Stimulated activated CD8-positive, alpha-beta memory T cell treated with anti-CD3 and anti-CD28 coated beads, Interleukin-15, amount 100 ng/mL, for 4 hours (primary cell): ENCODE data around the gene ABCB9.

Source experiments
- DNase-seq, 2 donors: peaks; one replicate each; pipeline ENCODE4 v3.0.0-alpha.2; 2020; ENCODE audit warnings: low read depth in 2 of 2

The ABCB9 gene

DNA sequence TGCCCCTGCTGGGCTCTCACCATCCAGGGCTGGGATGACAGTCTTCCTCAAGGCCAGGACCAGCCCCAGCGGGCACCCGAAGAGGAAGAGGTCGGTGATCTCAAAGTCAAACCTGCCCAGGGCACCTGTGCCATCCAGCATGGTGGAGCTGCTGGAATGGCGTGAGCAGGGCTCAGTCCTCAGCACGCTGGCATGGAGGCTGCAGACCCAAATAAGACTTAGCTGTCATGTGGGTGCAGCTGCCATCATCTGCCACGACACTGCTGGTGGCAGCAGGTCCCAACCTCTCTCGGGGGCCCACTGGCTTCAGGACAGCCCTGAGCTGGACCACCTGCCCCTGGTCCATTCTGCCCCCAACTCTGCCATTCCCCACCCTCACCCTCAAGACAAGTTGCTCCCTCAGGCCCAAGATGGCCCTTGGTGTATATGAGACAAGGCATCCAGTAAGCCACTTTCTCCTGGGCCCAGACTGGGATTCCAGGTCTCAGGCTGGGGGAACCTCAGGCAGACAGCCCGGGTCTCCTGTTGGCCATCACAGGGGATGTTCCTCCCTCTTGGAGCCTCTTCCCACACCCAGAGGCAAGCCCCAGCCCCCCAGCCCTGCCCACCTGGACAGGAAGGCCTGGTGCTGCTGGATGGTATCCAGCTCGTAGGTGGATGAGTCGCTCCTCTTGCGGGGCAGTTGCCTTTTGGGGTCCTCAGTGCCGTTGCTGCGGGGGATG, 28.7 kb upstream of the ABCB9 start:
- DNase-seq: no peak

GRCh38 chr12:122994140-122994675, 27.9 kb upstream of the ABCB9 start:
- DNase-seq: no peak

DNA sequence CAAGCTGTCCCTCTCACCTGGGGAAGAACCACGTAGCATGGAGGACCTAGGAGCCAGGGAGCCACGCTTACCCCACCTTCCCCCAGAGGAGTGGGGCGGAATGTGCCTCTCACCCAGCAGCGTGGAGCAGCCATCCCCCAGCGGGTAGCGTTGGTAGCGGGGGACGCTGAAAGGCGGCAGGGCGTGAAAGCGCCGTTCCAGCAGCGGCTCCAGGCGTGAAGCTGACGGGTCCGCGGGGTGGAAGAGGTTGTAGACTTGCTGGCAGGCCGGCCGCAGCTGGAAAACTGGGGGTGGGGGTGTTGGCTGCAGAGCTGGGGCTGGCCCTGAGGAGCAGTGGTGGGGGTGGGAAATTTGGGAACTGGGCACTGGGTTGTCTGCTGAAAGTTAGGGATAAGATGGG, 26.1 kb upstream of the ABCB9 start:
- no peak for DNase-seq

GRCh38 chr12:122991623-122992275, 25.5 kb upstream of the ABCB9 start:
- DNase-seq: no peak

DNA sequence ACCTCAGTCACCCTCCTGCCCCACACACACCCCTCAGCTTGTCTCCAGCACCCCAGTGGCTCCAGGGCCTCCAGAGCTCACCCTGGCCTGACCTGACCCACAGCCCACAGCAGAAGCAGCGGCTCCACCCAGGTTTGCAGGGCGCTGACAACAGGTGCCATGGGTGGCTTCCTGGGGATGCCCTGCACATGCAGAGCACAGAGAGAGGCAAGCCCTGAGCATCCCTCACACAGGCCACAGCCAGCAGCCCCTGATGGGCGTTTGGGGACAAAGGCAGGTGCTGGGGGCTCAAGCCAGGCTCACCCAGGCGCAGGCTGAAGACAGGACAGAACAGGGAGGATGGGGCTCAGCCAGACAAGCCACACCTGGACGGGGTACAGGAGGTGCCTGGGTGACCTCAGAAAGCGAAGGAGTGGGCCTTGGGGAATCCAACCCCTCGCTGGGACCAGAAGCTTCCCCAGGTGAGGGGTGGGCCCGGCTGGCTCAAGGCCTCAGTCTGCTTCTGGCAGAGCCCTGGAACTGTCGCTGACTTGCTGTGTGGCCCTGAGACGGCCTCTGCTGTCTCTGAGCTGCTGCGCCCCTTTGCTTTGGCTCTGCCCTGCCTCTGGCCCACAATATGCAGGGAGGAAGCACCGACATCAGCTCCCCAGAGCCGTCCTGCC, 24.8 kb upstream of the ABCB9 start:
- DNase-seq: no peak

DNA sequence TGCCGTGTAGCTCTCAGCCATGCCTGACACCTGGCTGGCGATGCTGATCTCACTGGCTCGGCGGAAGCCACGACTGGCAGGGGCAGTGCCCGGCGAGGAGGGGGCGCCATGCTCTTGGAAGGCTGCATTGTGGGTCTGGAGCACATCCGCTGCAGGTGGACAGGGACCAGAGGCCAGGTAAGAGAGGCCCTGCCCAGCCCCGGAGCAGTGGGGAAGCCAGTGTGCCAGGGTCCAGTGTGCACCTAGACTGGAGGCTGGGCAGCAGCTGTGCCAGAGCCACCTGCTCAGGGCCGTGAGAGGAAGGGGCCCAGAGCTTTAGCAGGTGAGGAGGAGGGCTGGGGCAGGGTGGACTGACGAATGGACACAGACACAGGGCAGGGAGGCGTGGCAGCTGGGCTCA, 24.3 kb upstream of the ABCB9 start:
- no peak for DNase-seq

DNA sequence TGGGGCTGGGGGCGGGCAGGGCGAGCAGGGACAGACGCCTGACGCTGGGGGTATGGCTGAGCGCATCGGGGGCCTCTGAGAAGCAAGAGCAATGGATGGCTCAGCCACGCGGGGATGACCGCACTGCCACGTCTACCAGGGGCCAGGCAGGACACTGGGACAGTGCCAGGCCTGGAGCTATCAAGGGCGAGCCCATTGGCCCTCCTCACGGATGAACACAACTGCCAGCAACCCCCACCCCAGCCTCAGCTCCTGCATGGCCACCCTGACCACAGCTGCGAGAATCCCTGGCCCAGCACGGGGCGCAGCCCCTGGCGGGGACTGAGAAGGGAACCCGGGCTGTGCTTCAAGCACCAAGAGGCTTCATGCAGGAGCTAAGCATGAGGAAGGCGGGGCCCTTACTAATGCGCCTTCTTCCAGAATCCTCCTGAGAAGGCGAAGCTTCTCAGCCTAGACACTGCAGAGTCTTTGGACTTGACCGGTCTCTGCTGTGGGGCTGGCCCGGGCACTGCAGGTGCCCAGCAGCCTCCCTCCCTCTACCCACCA, 23.7 kb upstream of the ABCB9 start:
- no peak for DNase-seq

DNA sequence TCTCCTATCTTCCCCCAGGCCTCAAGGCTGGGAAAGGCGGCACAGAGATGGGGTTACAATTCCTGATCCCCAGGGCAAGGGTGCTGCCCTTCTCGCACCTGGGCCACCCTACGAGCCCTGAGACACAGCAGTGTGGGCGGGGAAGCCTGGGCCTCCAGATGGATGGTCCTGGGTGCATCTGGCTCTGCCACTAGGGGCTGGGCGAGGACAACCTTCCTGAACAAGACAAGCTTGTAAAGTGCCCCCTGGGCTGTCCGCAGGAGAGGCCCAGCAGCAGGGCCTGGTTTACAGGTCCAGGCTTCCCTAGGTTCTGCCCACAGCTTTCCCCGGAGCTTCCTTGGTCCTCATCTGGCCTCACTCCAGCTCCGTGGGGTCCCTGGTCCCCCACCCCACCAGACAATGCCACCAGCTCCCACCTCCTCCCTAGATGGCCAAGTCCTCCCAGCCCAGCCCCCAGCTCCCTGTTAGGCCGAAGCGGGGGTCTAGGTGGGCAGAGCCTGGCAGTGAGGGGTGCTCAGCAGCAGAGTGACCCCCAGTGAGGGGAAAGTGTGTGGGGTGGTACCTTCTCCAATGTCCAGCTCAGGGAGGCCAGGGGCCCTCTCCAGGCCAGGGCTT, 23.1 kb upstream of the ABCB9 start:
- DNase-seq: no peak

- no peak for DNase-seq
Measured at GRCh38 chr12:122988612-122989212, 22.4 kb upstream of the ABCB9 start.

DNA sequence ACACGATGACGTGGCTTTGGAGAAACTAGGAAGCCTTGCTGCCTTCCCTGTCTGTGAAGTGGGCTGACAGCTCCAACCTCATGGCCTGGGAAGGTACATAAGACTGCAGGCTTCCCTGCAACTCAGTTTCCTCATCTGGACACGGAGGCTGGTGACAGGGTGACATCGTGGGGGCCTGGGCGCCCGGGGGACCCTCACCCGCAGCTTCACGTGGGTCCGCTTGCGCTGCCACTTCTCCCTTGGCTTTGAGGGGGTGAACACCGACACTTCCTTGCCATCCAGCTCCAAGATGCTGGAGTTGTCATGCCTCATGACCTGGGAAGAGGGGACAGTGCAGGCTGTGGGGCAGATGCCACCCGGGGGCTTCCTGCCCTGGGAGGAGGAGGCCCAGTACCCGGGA, 21.8 kb upstream of the ABCB9 start:
- DNase-seq: no peak

DNA sequence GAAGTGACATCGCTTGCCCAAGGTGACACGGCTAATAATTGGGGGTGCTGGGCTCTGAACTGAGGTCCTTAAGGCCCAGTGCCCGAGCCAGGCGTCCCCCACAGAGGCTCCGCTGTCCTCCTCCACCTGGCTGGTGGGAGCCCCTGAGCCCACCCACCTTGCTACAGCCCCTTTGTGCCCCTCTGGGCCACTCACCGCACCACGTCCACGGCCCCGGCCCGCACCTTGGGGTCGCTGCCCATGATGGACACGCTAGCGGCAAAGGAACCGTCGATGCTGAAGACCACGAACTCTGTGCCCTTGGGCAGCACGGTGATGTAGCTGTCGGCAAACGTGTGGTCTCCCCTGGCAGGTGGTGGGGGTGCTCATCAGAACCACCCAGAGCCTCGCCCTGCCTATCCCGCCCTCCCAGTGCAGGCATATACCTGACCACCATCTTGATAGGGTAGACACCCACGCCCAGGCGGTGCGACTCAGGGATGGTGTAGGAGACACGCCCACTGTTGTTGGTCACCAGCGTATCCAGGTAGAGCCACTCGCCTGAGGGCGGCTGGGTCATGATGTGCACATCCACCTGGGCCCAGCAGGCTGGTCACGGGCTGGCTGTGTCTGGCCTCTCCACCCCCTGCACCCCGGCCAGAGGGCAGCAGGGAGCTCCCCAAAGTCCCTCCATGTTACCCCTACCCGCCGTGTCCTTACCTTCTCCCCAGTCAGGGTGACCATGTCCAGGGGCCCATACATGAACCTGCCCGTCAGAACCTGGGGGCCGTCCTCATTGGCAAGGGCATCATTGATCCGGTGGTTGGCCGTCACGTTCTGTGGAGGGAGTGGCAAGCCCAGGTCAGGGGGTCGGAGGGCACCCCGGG, 21.1 kb upstream of the ABCB9 start:
- no peak for DNase-seq

DNA sequence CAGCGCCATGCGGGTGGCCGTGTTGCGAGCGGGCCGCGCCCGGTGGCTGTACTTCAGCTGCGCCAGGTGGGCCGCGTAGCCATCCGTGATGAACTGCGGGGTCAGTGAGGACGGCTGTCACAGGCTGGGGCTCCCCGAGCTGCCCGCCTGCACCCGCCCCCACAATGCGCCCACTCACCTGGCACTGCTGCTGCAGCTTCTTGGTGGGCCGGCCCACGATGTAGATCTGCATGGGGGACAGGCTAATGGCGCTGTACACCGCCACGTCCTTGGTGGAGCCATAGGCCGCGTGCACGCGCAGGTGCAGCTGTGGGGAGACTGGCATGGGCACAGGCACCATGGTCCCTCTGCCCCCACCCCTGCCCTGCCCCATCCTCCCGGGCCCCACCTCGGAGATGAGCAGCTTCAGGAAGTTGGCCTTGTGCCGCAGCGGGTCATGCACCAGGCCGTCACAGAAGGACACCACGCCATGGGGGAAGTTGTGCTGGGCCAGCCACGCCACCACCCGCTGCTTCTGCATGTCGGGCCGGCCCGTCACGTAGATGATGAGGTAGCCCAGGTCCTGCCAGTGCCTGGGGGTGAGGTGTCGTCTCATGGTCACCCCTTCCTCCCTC, 20.1 kb upstream of the ABCB9 start:
- no peak for DNase-seq

GRCh38 chr12:122985338-122986257, 19.3 kb upstream of the ABCB9 start:
- no peak for DNase-seq

DNA sequence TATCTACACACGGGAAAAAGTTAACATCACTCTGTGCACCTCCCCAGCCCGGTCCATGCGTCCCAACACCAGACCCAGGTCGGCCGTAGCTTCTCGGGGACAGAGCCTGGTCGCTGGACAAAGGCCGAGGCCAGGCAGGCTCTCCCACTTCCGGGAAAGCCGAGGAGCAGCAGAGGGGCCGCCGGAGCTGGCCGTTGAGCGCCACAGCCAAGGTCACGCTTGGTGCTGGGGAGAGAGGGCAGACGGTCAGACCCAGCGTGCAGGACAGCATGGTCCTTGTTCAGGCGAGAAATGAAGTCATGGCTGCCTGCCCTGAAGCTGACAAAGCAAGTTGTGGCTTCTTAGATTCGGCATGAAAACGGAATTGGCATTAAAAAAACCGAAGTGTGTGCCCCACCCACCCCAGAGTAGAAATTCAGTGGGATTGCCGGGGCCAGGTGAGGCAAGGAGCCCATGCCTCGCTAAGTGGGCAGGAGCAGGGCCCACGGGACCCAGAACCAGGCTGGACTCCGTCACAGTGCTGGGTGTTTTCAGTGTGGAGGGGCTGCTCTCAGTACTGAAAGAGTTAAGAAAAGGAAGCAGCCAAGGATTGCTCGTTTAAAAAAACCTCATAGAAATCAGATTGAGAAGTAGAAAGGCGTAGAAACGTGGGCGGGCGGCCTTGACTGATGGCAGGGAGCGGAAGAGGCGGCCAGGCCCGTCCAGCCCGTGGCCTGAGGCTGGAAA, 18.5 kb upstream of the ABCB9 start:
- no peak for DNase-seq

GRCh38 chr12:122983789-122984515, 17.7 kb upstream of the ABCB9 start:
- DNase-seq: no peak

- DNase-seq: no peak
Measured at GRCh38 chr12:122982963-122983788, 16.9 kb upstream of the ABCB9 start.

DNA sequence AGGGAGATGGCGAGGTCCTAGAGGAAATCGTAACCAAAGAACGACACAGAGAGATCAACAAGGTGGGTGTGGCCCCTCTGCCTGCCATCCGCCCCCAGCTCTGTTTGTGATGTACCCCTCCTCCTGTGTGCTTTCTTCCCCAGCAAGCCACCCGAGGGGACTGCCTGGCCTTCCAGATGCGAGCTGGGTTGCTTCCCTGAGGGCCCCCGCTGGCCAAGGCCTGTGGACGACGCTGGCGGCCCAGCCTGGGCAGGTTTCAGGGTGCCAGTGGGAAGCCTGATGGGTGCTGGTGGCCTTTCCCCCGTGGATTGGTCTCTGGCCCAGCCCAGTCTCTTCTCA, 16.2 kb upstream of the ABCB9 start:
- no peak for DNase-seq
